ENCODE results near the gene SYTL2. TPM values are rescaled to one million over a fixed set of nuclear protein-coding genes. Genes with fewer than 3 reads are reported as not detected.

The SYTL2 gene
- total and polyA plus RNA-seq, 12 donors: 2.9 to 16.1 (median 5.1) TPM

- WGBS, 2 donors: 91 to 94% methylated on average over 5 of the region's 5 CpGs
- intact Hi-C loops (cut with DNase I): no loop called here
- peaks cover 0 to 47% (median 23%) of the 10 kb centered on the region in 9 donors for H3K4me1 ChIP-seq
- H3K27ac ChIP-seq: no peak overlapping the region
- H3K27me3 ChIP-seq: no peaks in the 10 kb centered on the region
- H3K9me3 ChIP-seq: no peaks in the 10 kb centered on the region
- no peak overlapping the region for H3K4me3 ChIP-seq
- H3K36me3 ChIP-seq: no peaks in the 10 kb centered on the region
- TF ChIP-seq CTCF (IDR thresholded peaks at IDR 0.05): no peak
- ATAC-seq (no peak), DNase-seq (no peak)
Observed at GRCh38 chr11:85723088-85723487, 87.9 kb downstream of the SYTL2 start.

GRCh38 chr11:85721191-85721590, 89.8 kb downstream of the SYTL2 start:
- no peak for TF ChIP-seq CTCF (IDR thresholded peaks at IDR 0.05)
- WGBS, 2 donors: 96 to 97% methylated on average over 3 of the region's 3 CpGs

GRCh38 chr11:85718991-85719807, 91.7 kb downstream of the SYTL2 start:
- DNase-seq (peak; percentile 20 to 46), ATAC-seq (peak; percentile 84 to 98 (median 92))
- H3K27ac ChIP-seq: peak overlapping the region in 9 of 10 donors; percentile 41 to 85 (median 73)
- no peak for TF ChIP-seq CTCF (IDR thresholded peaks at IDR 0.05)
- no peaks in the 10 kb centered on the region for H3K27me3 ChIP-seq
- peaks cover 0 to under 1% (median 0%) of the 10 kb centered on the region in 9 donors for H3K36me3 ChIP-seq
- peak overlapping the region in 7 of 10 donors; percentile 5 to 44 (median 36) for H3K4me3 ChIP-seq
- H3K9me3 ChIP-seq: no peaks in the 10 kb centered on the region
- H3K4me1 ChIP-seq: peaks cover 0 to 24% (median 10%) of the 10 kb centered on the region in 9 donors
- WGBS, 2 donors: 26 to 33% methylated on average over 10 of the region's 10 CpGs
- intact Hi-C loops (cut with DNase I): loop anchor here in 1 of 10 donors (5.0 kb wide), 1 partner anchor 52 kb away; the partner anchor contains the start of gene CREBZF

More at GRCh38 chr11:85721191-85721590, 89.8 kb downstream of the SYTL2 start:
- DNase-seq (no peak), ATAC-seq (no peak)
- no peaks in the 10 kb centered on the region for H3K36me3 ChIP-seq
- intact Hi-C loops (cut with DNase I): no loop called here
- H3K27me3 ChIP-seq: no peaks in the 10 kb centered on the region
- H3K4me1 ChIP-seq: peaks cover 0 to 44% (median 23%) of the 10 kb centered on the region in 9 donors
- no peak overlapping the region for H3K4me3 ChIP-seq
- no peak overlapping the region for H3K27ac ChIP-seq
- no peaks in the 10 kb centered on the region for H3K9me3 ChIP-seq

GRCh38 chr11:85718126-85718943, 92.6 kb downstream of the SYTL2 start:
- Histone ChIP-seq H3K27ac (peak overlapping the region in 9 of 10 donors; percentile 41 to 85 (median 73)), H3K4me1 (peaks cover 0 to 24% (median 9%) of the 10 kb centered on the region in 9 donors), H3K36me3 (peaks cover 0 to 9% (median 0%) of the 10 kb centered on the region in 9 donors), H3K27me3 (no peaks in the 10 kb centered on the region), H3K9me3 (no peaks in the 10 kb centered on the region), H3K4me3 (peak overlapping the region in 7 of 10 donors; percentile 5 to 44 (median 36))
- ATAC-seq (peak in 1 of 8 donors; percentile 38), DNase-seq (no peak)
- intact Hi-C loops (cut with DNase I): loop anchor here in 1 of 10 donors (5.0 kb wide), 1 partner anchor 51 kb away; the partner anchor contains the start of gene CREBZF
- TF ChIP-seq CTCF (IDR thresholded peaks at IDR 0.05): no peak
- 58% methylated on average over 7 of the region's 7 CpGs for WGBS, 2 donors
